SK-N-SH (cell line): Measurements from ENCODE around the gene FAM118A. TPM values are rescaled to one million over a fixed set of nuclear protein-coding genes. Genes with fewer than 3 reads are reported as not detected.

ENCODE experiments used
- CTCF ChIA-PET: fragments of 300-600, 350-600 bp; formaldehyde crosslinking; extraction: SDS; loops from one replicate; lab custom pipeline; 2021; lab: Yijun Ruan, JAX
- POLR2A ChIA-PET: fragments of 350-600 bp; sonication (Branson Sonifier 250); formaldehyde crosslinking; extraction: SDS; loops from one replicate; lab custom pipeline; 2020; ENCODE audit warnings: antibody characterized with exemption, inconsistent platforms; lab: Yijun Ruan, JAX
- DNase-seq: peaks from one replicate; pipeline ENCODE4 v3.0.0; 2012
- H2AFZ ChIP-seq: fragments of 200-600 bp; sonication (generic); 2 replicates; pipeline ENCODE4 v1.8.1; 2016; ENCODE audit warnings: antibody characterized with exemption, mild to moderate bottlenecking, low read depth
- H3F3A ChIP-seq: fragments of 200-600 bp; sonication (generic); replicated peaks from 2 replicates; pipeline ENCODE3; 2016; ENCODE audit warnings: antibody characterized with exemption, mild to moderate bottlenecking; ENCODE audit not compliant: insufficient read depth
- H3K27ac ChIP-seq, 2 experiments: fragments of 200-500 bp in 1 of 2; fragments of 200-600 bp in 1 of 2; sonication (Bioruptor generic) in 1 of 2; sonication (generic), shearing (Covaris generic) in 1 of 2; 2 replicates each; pipeline versions ENCODE4 v1.5.1 to v1.6.1; 2014 to 2016; ENCODE audit warnings: low read depth in 2 of 2, inconsistent platforms in 1 of 2, low read length in 1 of 2, mild to moderate bottlenecking in 1 of 2, mixed read lengths in 1 of 2
- H3K27me3 ChIP-seq: fragments of 200-600 bp; sonication (generic), shearing (Covaris generic); 2 replicates; pipeline ENCODE4 v1.6.1; 2016; ENCODE audit warnings: mixed run types; ENCODE audit not compliant: insufficient read depth
- H3K36me3 ChIP-seq, 2 experiments: fragments of 200-500 bp in 1 of 2; fragments of 200-600 bp in 1 of 2; sonication (Bioruptor generic) in 1 of 2; sonication (generic) in 1 of 2; replicated peaks in 1 of 2; 2 replicates each; pipeline versions ENCODE3 to v1.5.1; 2014 to 2016; ENCODE audit warnings: low read length in 1 of 2, mild to moderate bottlenecking in 1 of 2; ENCODE audit not compliant: insufficient read depth in 2 of 2, control insufficient read depth in 1 of 2
- H3K4me1 ChIP-seq, 2 experiments: fragments of 200-500 bp in 1 of 2; fragments of 200-600 bp in 1 of 2; sonication (Bioruptor generic) in 1 of 2; sonication (generic), shearing (Covaris generic) in 1 of 2; 2 replicates each; pipeline versions ENCODE4 v1.5.1 to v1.6.1; 2014 to 2016; ENCODE audit warnings: low read depth in 1 of 2, low read length in 1 of 2, mixed run types in 1 of 2; ENCODE audit not compliant: insufficient read depth in 2 of 2, control insufficient read depth in 1 of 2
- H3K4me2 ChIP-seq: fragments of 200-600 bp; sonication (generic), shearing (Covaris generic); 2 replicates; pipeline ENCODE4 v1.6.1; 2017; ENCODE audit warnings: mixed run types
- H3K4me3 ChIP-seq, 2 experiments: fragments of 200-500 bp in 1 of 2; fragments of 200-600 bp in 1 of 2; sonication (Bioruptor generic) in 1 of 2; sonication (generic), shearing (Covaris generic) in 1 of 2; 2 replicates each; pipeline versions ENCODE4 v1.5.1 to v1.8.1; 2014 to 2016; ENCODE audit warnings: low read depth in 2 of 2, inconsistent platforms in 1 of 2, low read length in 1 of 2, mild to moderate bottlenecking in 1 of 2, mixed read lengths in 1 of 2, moderate library complexity in 1 of 2
- H3K79me2 ChIP-seq: fragments of 200-600 bp; sonication (generic); 2 replicates; pipeline ENCODE4 v1.8.1; 2017; ENCODE audit warnings: mild to moderate bottlenecking; ENCODE audit not compliant: insufficient read depth
- H3K9ac ChIP-seq: fragments of 200-600 bp; sonication (generic); 2 replicates; pipeline ENCODE4 v1.6.1; 2017; ENCODE audit warnings: mixed run types
- H3K9me2 ChIP-seq: fragments of 200-600 bp; sonication (generic); 2 replicates; pipeline ENCODE4 v1.6.1; 2017; ENCODE audit warnings: mixed run types
- H3K9me3 ChIP-seq: fragments of 200-600 bp; sonication (generic); 2 replicates; pipeline ENCODE4 v1.6.1; 2017; ENCODE audit warnings: mixed run types, mild to moderate bottlenecking, moderate library complexity
- H4K20me1 ChIP-seq: fragments of 200-600 bp; sonication (generic); 2 replicates; pipeline ENCODE4 v1.6.1; 2017; ENCODE audit warnings: mild to moderate bottlenecking, mixed run types; ENCODE audit not compliant: insufficient read depth
- CHD2 ChIP-seq: fragments of 150-350 bp; IDR thresholded peaks from 2 replicates; pipeline ENCODE4 v1.6.1; 2018; ENCODE audit warnings: low read length; ENCODE audit not compliant: partially characterized antibody
- ELF1 ChIP-seq: IDR thresholded peaks from 2 replicates; pipeline ENCODE4 v1.4.0; 2012
- EP300 ChIP-seq, 2 experiments: IDR thresholded peaks; 2 replicates each; pipeline versions ENCODE4 v1.4.0 to v1.6.1; 2012; ENCODE audit warnings: borderline replicate concordance in 1 of 2, low read depth in 1 of 2, low read length in 1 of 2
- EZH2phosphoT487 ChIP-seq: fragments of 200-600 bp; sonication (generic); IDR thresholded peaks from 2 replicates; pipeline ENCODE4 v1.6.1; 2017; ENCODE audit warnings: low read depth, mixed run types, mild to moderate bottlenecking, antibody characterized with exemption, moderate library complexity, borderline replicate concordance
- FOSL2 ChIP-seq: IDR thresholded peaks from 2 replicates; pipeline ENCODE4 v1.4.0; 2012; ENCODE audit warnings: low read depth, mild to moderate bottlenecking, moderate library complexity, borderline replicate concordance
- FOXJ3 ChIP-seq: sonication (generic); formaldehyde crosslinking; IDR thresholded peaks from 2 replicates; pipeline ENCODE4 v1.5.1; 2020; ENCODE audit warnings: mild to moderate bottlenecking, missing genetic modification reagents
- IRF3 ChIP-seq: fragments of 150-350 bp; IDR thresholded peaks from 2 replicates; pipeline ENCODE4 v1.6.1; 2016; ENCODE audit warnings: mild to moderate bottlenecking, low read depth, low read length
- JUND ChIP-seq: IDR thresholded peaks from 2 replicates; pipeline ENCODE4 v1.4.0; 2012
- MAX ChIP-seq: IDR thresholded peaks from 2 replicates; pipeline ENCODE4 v1.4.0; 2012; ENCODE audit warnings: low read depth
- NFIC ChIP-seq: IDR thresholded peaks from 2 replicates; pipeline ENCODE4 v1.4.0; 2012; ENCODE audit warnings: borderline replicate concordance
- NRF1 ChIP-seq: IDR thresholded peaks from 2 replicates; pipeline ENCODE4 v1.6.1; 2012; ENCODE audit warnings: low read depth, mild to moderate bottlenecking, low read length
- RAD21 ChIP-seq: IDR thresholded peaks from 2 replicates; pipeline ENCODE4 v1.6.1; 2012; ENCODE audit warnings: mild to moderate bottlenecking, low read length
- RCOR1 ChIP-seq: fragments of 150-350 bp; IDR thresholded peaks from 2 replicates; pipeline ENCODE4 v1.6.1; 2017; ENCODE audit warnings: antibody characterized with exemption, low read length
- RXRA ChIP-seq: IDR thresholded peaks from 2 replicates; pipeline ENCODE4 v1.4.0; 2012; ENCODE audit warnings: low read depth, mild to moderate bottlenecking, borderline replicate concordance
- TAF1 ChIP-seq: IDR thresholded peaks from 2 replicates; pipeline ENCODE4 v1.6.1; 2012; ENCODE audit warnings: low read depth, mild to moderate bottlenecking, low read length, moderate library complexity, borderline replicate concordance
- TCF12 ChIP-seq: IDR thresholded peaks from 2 replicates; pipeline ENCODE4 v1.4.0; 2012
- TEAD4 ChIP-seq: IDR thresholded peaks from 2 replicates; pipeline ENCODE4 v1.4.0; 2012; ENCODE audit warnings: mild to moderate bottlenecking, borderline replicate concordance; ENCODE audit not compliant: insufficient read depth
- YY1 ChIP-seq: IDR thresholded peaks from 2 replicates; pipeline ENCODE4 v1.4.0; 2012; ENCODE audit warnings: low read depth, mild to moderate bottlenecking
- WGBS: methylation state at CpG from one replicate; pipeline ENCODE4 v1.1.6; 2017; ENCODE audit warnings: low lambda C conversion rate; 5-methylcytosine and 5-hydroxymethylcytosine counted together
- polyA plus RNA-seq, 3 experiments: library from polyadenylated mRNA; depleted of rRNA; stranded (reverse); fragments of >200 nt; gene quantifications; 2 replicates each; pipeline ENCODE4 v1.2.3, GENCODE V29; 2012
- TF ChIP-seq, protein P1 (sequence below): fragments of 150-350 bp; IDR thresholded peaks from 2 replicates; pipeline ENCODE4 v1.6.1; 2017; ENCODE audit warnings: antibody characterized with exemption, low read length, low read depth, borderline replicate concordance

Gene FAM118A
- polyA plus RNA-seq, 1 of the 3 experiments (the other 2 are of a cell fraction) = 11.3 TPM

DNA sequence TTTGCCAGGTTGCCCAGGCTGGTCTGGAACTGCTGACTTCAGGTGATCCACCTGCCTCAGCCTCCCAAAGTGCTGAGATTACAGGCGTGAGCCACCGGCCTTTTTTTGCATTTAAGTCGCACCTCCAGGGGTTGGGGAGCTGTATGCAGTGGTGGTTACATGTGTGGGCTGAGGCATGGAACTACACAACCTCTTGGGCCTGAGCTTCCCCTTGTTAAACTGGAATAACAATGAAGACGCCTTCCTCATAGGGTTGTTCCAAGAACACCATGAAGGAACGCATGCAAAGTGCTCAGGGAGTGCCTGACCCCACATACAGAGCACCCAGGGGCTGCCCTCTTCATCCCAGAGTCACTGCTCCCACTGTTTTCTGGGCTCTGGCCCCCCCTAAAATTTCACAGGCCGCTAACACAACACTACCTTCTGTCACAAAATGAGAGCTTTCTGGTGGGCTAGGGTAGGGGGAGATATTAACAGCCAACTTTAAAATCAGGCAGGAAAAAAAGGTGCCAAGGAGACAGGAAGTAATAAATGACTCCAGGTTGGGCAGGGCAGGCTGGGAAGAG, 1.3 kb upstream of the FAM118A start:
- H3K9me3 ChIP-seq = no peaks in the 10 kb centered on the region
- H3K9me2 ChIP-seq = no peaks in the 10 kb centered on the region
- 99% methylated on average over 6 of the region's 6 CpGs for WGBS
- no peaks in the 10 kb centered on the region for H4K20me1 ChIP-seq
- H3K27ac ChIP-seq = no peak overlapping the region; a peak in 1 of 4 replicates
- ChIA-PET POLR2A (no interaction called here), CTCF (interaction anchor here (1.6 kb wide), 2 partner anchors 9 to 40 kb away, joined by 3 to 4 read pairs; no protein-coding TSS in a partner anchor)
- TF ChIP-seq EZH2phosphoT487 (no peak), EP300 (IDR thresholded peaks at IDR 0.05; ENCODE audit: borderline replicate concordance in 1 of 2, low read depth in 1 of 2, low read length in 1 of 2) (no peak), RXRA (no peak), CHD2 (no peak), FOXJ3 (CRISPR knock-in tag) (no peak), FOSL2 (no peak), RCOR1 (no peak), TCF12 (no peak), NRF1 (no peak), TAF1 (no peak), TEAD4 (no peak), MAX (no peak), ELF1 (no peak), JUND (no peak), YY1 (no peak), NFIC (no peak), RAD21 (no peak), IRF3 (no peak)
- TF ChIP-seq, protein P1, sequence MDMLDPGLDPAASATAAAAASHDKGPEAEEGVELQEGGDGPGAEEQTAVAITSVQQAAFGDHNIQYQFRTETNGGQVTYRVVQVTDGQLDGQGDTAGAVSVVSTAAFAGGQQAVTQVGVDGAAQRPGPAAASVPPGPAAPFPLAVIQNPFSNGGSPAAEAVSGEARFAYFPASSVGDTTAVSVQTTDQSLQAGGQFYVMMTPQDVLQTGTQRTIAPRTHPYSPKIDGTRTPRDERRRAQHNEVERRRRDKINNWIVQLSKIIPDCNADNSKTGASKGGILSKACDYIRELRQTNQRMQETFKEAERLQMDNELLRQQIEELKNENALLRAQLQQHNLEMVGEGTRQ = no peak
- no peak for DNase-seq
- peak overlapping the region; percentile 98 for H2AFZ ChIP-seq
- peaks cover 25% of the 10 kb centered on the region for H3K79me2 ChIP-seq
- H3K4me2 ChIP-seq = no peak overlapping the region
- no peaks in the 10 kb centered on the region for H3K27me3 ChIP-seq
- H3K4me1 ChIP-seq = peaks cover 0 to 30% of the 10 kb centered on the region in 2 experiments; a peak in 1 of 4 replicates
- H3K9ac ChIP-seq = no peak overlapping the region
- H3K4me3 ChIP-seq = no peak overlapping the region
- no peaks in the 10 kb centered on the region for H3K36me3 ChIP-seq
- no peaks in the 10 kb centered on the region for H3F3A ChIP-seq
